RWPE2 (cell line): Measurements from ENCODE around the gene SH3RF1.

Experiments used
- ATAC-seq: fragments of 200-7000 bp; cut with Tn5 transposase; 3 replicates; pipeline ENCODE4 v1.9.1; 2021; ENCODE audit warnings: low read depth
- DNase-seq: peaks from one replicate; pipeline ENCODE4 v3.0.0-alpha.2; 2020; ENCODE audit warnings: low spot score
- H3K27ac ChIP-seq: fragments of 450-650 bp; 2 replicates; pipeline ENCODE4 v1.5.1; 2017; ENCODE audit warnings: mild to moderate bottlenecking; ENCODE audit not compliant: poor library complexity, severe bottlenecking
- H3K27me3 ChIP-seq: fragments of 250-450 bp; sonication (Bioruptor Pico); 2 replicates; pipeline ENCODE4 v1.5.1; 2021; ENCODE audit warnings: mild to moderate bottlenecking, moderate library complexity; ENCODE audit not compliant: insufficient read depth, poor library complexity, severe bottlenecking
- H3K36me3 ChIP-seq: fragments of 250-450 bp; sonication (Bioruptor Pico); 2 replicates; pipeline ENCODE4 v1.5.1; 2020; ENCODE audit warnings: low read depth, mild to moderate bottlenecking, moderate library complexity
- H3K4me1 ChIP-seq: fragments of 250-450 bp; sonication (Bioruptor Pico); 2 replicates; pipeline ENCODE4 v1.5.1; 2021; ENCODE audit warnings: mild to moderate bottlenecking, moderate library complexity; ENCODE audit not compliant: insufficient read depth, poor library complexity, severe bottlenecking
- H3K4me3 ChIP-seq: fragments of 250-450 bp; sonication (Bioruptor Pico); 2 replicates; pipeline ENCODE4 v1.5.1; 2021; ENCODE audit warnings: mild to moderate bottlenecking, moderate library complexity; ENCODE audit not compliant: severe bottlenecking
- H3K9me3 ChIP-seq: fragments of 250-450 bp; sonication (Bioruptor Pico); 2 replicates; pipeline ENCODE4 v1.5.1; 2021; ENCODE audit warnings: mild to moderate bottlenecking, moderate library complexity; ENCODE audit not compliant: severe bottlenecking
- CTCF ChIP-seq: fragments of 450-650 bp; IDR thresholded peaks from one replicate; pipeline ENCODE4 v1.5.1; 2017; ENCODE audit warnings: mild to moderate bottlenecking, moderate library complexity; ENCODE audit not compliant: poor library complexity, severe bottlenecking

Gene SH3RF1

GRCh38 chr4:169050881-169051760 lies 219.6 kb downstream of the SH3RF1 start:
- Histone ChIP-seq H3K4me1 (no peaks in the 10 kb centered on the region), H3K4me3 (no peak overlapping the region), H3K9me3 (no peaks in the 10 kb centered on the region), H3K36me3 (no peaks in the 10 kb centered on the region), H3K27ac (no peak overlapping the region), H3K27me3 (no peaks in the 10 kb centered on the region)
- TF ChIP-seq CTCF, result no peak
- DNase-seq, result no peak
- no peak for ATAC-seq

- no peak for DNase-seq
- ATAC-seq, result no peak
- Histone ChIP-seq H3K27me3 (no peaks in the 10 kb centered on the region), H3K9me3 (no peaks in the 10 kb centered on the region), H3K4me1 (no peaks in the 10 kb centered on the region), H3K27ac (no peak overlapping the region), H3K36me3 (no peaks in the 10 kb centered on the region), H3K4me3 (no peak overlapping the region)
- TF ChIP-seq CTCF, result no peak
These were observed 220.5 kb downstream of the SH3RF1 start for GRCh38 chr4:169050284-169050683.

- Histone ChIP-seq H3K27me3 (no peaks in the 10 kb centered on the region), H3K4me1 (no peaks in the 10 kb centered on the region), H3K27ac (no peak overlapping the region), H3K9me3 (no peaks in the 10 kb centered on the region), H3K4me3 (no peak overlapping the region), H3K36me3 (no peaks in the 10 kb centered on the region)
- no peak for ATAC-seq
- DNase-seq, result no peak
- TF ChIP-seq CTCF, result no peak
These were observed 221.8 kb downstream of the SH3RF1 start for GRCh38 chr4:169048868-169049414.

- ATAC-seq, result no peak
These were observed 222.8 kb downstream of the SH3RF1 start for GRCh38 chr4:169047956-169048355.

More at GRCh38 chr4:169047956-169048355, 222.8 kb downstream of the SH3RF1 start:
- Histone ChIP-seq H3K36me3 (no peaks in the 10 kb centered on the region), H3K9me3 (no peaks in the 10 kb centered on the region), H3K27ac (no peak overlapping the region), H3K4me1 (no peaks in the 10 kb centered on the region), H3K27me3 (no peaks in the 10 kb centered on the region), H3K4me3 (no peak overlapping the region)
- TF ChIP-seq CTCF, result no peak
- no peak for DNase-seq
